Measurements from ENCODE around the gene SGO1.

- TF ChIP-seq, protein P1, sequence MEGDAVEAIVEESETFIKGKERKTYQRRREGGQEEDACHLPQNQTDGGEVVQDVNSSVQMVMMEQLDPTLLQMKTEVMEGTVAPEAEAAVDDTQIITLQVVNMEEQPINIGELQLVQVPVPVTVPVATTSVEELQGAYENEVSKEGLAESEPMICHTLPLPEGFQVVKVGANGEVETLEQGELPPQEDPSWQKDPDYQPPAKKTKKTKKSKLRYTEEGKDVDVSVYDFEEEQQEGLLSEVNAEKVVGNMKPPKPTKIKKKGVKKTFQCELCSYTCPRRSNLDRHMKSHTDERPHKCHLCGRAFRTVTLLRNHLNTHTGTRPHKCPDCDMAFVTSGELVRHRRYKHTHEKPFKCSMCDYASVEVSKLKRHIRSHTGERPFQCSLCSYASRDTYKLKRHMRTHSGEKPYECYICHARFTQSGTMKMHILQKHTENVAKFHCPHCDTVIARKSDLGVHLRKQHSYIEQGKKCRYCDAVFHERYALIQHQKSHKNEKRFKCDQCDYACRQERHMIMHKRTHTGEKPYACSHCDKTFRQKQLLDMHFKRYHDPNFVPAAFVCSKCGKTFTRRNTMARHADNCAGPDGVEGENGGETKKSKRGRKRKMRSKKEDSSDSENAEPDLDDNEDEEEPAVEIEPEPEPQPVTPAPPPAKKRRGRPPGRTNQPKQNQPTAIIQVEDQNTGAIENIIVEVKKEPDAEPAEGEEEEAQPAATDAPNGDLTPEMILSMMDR (IDR thresholded peaks at IDR 0.05; ENCODE audit: insufficient read depth, low read length, poor library complexity, severe bottlenecking): no peak
- TF ChIP-seq EZH2phosphoT487 (conservative IDR thresholded peaks at IDR 0.05; ENCODE audit: low read length): no peak
Measured at GRCh38 chr3:20136231-20136630, 49.8 kb downstream of the SGO1 start.
